ENCODE measurements around the gene KCNAB1.
"Not testable (repeated sequence)": the region's sequence is repeated elsewhere in the genome, so short reads cannot be mapped to it uniquely, and the experiment has no call there.

Gene KCNAB1

GRCh38 chr3:156271995-156272719 lies 151.8 kb downstream of the KCNAB1 start:
- no peak for DNase-seq (ENCODE audit: low read depth)

GRCh38 chr3:156273111-156273694 lies 152.8 kb downstream of the KCNAB1 start:
- no peak for DNase-seq (ENCODE audit: low read depth)

- DNase-seq (ENCODE audit: low read depth): no peak
Observed at GRCh38 chr3:156274791-156275190, 154.4 kb downstream of the KCNAB1 start.

- not testable (repeated sequence) for DNase-seq (ENCODE audit: low read depth)
Observed at GRCh38 chr3:156284637-156285036, 164.3 kb downstream of the KCNAB1 start.

- no peak for DNase-seq (ENCODE audit: low read depth)
Observed at GRCh38 chr3:156285626-156286025, 165.2 kb downstream of the KCNAB1 start.

- no peak for DNase-seq (ENCODE audit: low read depth)
Observed at GRCh38 chr3:156290924-156291271, 170.5 kb downstream of the KCNAB1 start.

GRCh38 chr3:156291272-156292123 lies 171.1 kb downstream of the KCNAB1 start:
- DNase-seq (ENCODE audit: low read depth): no peak

GRCh38 chr3:156293566-156293965 lies 173.2 kb downstream of the KCNAB1 start:
- no peak for DNase-seq (ENCODE audit: low read depth)

- DNase-seq (ENCODE audit: low read depth): no peak
Observed at GRCh38 chr3:156297582-156297981, 177.2 kb downstream of the KCNAB1 start.

- DNase-seq (ENCODE audit: low read depth): no peak
Observed at GRCh38 chr3:156298014-156298413, 177.6 kb downstream of the KCNAB1 start.

GRCh38 chr3:156298938-156299337 lies 178.6 kb downstream of the KCNAB1 start:
- DNase-seq (ENCODE audit: low read depth): no peak

- DNase-seq (ENCODE audit: low read depth): no peak
Observed at GRCh38 chr3:156299569-156299968, 179.2 kb downstream of the KCNAB1 start.

- no peak for DNase-seq (ENCODE audit: low read depth)
Observed at GRCh38 chr3:156300371-156300770, 180.0 kb downstream of the KCNAB1 start.

- DNase-seq (ENCODE audit: low read depth): no peak
Observed at GRCh38 chr3:156300929-156301840, 180.8 kb downstream of the KCNAB1 start.

GRCh38 chr3:156303001-156303707 lies 182.8 kb downstream of the KCNAB1 start:
- DNase-seq (ENCODE audit: low read depth): no peak

- DNase-seq (ENCODE audit: low read depth): no peak
Observed at GRCh38 chr3:156304406-156304805, 184.0 kb downstream of the KCNAB1 start.

GRCh38 chr3:156305672-156306071 lies 185.3 kb downstream of the KCNAB1 start:
- DNase-seq (ENCODE audit: low read depth): no peak

- DNase-seq (ENCODE audit: low read depth): no peak
Observed at GRCh38 chr3:156307704-156308103, 187.3 kb downstream of the KCNAB1 start.

- DNase-seq (ENCODE audit: low read depth): no peak
Observed at GRCh38 chr3:156311431-156311830, 191.1 kb downstream of the KCNAB1 start.

GRCh38 chr3:156311930-156312329 lies 191.6 kb downstream of the KCNAB1 start:
- no peak for DNase-seq (ENCODE audit: low read depth)

GRCh38 chr3:156316076-156316475 lies 195.7 kb downstream of the KCNAB1 start:
- DNase-seq (ENCODE audit: low read depth): no peak

All from stimulated activated CD8-positive, alpha-beta memory T cell treated with anti-CD3 and anti-CD28 coated beads, Interleukin-15, amount 100 ng/mL, for 1 hour (primary cell).